Dermis blood vessel endothelial cell (primary cell): ENCODE measurements around the gene ACTR3. TPM values are rescaled to one million over a fixed set of nuclear protein-coding genes. Genes with fewer than 3 reads are reported as not detected.

Experiments used
- DNase-seq: peaks from one replicate; pipeline ENCODE4 v3.0.0; 2010
- total RNA-seq: library from RNA; depleted of rRNA; stranded (reverse); fragments of >200 nt; gene quantifications from 2 replicates; pipeline ENCODE4 v1.2.3, GENCODE V29; 2014

Gene ACTR3
- total RNA-seq, 1 donor from 2014 or later = 248 TPM

GRCh38 chr2:113876503-113877387, 13.1 kb upstream of the ACTR3 start:
- no peak for DNase-seq

- peak; percentile 25 for DNase-seq
These were observed 11.9 kb upstream of the ACTR3 start for GRCh38 chr2:113877711-113878598.

- DNase-seq = no peak
These were observed 11.1 kb upstream of the ACTR3 start for GRCh38 chr2:113878743-113879142.

DNA sequence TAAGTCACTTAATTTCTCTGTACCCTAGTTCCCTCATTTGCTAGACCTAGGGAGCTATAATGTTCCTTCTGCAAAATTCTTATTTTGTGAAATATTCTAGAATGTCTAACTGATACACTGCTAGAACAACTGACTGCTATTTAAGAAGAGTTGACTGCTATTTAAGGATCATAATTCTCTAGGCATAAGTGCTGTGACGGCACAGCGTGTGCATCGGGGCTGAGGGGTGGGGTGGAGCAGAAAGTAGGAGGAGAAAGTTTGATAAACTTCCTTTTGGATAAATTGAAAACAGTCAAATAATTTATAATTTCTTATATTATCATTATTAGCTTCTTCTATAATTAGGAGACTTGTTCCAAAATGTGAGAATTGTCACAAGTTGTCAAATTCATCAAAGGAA, 10.4 kb upstream of the ACTR3 start:
- no peak for DNase-seq

DNA sequence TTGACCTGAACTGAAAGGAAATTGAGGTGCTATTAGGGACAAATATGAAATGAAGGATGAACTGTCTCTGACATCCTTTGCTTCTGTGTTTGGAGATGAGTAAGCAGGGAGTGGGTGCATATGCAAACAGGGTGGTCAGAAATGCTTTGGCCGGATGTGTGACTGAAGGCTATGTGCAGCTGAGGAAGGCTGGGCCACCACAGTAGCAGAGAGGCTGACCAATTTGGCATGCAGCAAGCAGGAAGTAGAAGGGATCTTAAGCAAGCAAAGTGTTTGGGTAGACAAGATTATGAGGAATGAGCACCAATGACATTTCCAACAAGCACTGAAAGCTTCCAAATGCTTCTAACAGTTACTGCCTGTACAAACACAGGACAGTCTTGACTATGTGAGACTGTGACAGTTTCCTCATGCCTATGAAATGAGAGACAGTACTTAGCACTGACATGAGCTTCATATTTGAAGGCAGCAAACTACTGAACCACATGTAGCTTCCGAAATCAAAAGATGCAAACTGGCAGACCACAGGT, 3.3 kb upstream of the ACTR3 start:
- peak; percentile 56 for DNase-seq

- DNase-seq = no peak
These were observed 2.7 kb upstream of the ACTR3 start for GRCh38 chr2:113887009-113887792.

DNA sequence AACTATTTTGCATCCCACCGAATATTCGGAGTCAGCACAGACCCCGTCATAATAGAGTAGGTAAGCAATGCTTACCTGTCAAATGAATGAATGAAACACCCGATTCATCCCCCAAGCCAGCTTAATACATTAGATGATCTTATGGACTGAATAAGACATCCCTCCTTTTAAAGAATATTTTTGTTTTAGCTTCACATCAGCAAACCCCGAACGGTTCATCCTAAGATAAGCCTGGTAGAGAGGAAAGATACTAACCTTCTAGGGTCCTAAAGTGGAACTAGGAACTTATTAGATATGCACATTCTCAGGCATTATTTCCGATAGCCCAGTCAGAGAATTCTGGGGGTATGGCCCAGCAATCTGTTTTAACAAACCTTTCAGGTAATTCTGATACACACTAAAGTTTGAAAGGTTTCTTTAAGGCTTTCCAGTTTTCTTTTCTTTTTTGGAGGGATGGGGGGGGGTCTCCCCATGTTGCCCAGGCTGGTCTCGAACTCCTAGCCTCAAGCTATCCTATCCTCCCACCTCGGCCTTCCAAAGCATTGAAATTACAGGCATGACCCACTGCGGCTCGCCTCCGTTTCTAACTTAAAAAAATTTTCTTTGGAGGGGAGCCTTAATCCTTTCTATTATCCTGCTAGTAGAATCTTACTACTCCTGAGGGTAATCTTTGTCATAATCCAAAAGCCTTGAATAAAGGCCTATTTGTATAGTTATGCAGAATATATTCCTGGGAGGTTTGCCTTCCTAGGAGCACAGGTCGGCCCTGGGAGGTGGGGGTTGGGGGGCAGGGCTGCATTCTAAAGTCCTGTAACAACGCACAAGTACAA, 1.0 kb upstream of the ACTR3 start:
- no peak for DNase-seq

DNA sequence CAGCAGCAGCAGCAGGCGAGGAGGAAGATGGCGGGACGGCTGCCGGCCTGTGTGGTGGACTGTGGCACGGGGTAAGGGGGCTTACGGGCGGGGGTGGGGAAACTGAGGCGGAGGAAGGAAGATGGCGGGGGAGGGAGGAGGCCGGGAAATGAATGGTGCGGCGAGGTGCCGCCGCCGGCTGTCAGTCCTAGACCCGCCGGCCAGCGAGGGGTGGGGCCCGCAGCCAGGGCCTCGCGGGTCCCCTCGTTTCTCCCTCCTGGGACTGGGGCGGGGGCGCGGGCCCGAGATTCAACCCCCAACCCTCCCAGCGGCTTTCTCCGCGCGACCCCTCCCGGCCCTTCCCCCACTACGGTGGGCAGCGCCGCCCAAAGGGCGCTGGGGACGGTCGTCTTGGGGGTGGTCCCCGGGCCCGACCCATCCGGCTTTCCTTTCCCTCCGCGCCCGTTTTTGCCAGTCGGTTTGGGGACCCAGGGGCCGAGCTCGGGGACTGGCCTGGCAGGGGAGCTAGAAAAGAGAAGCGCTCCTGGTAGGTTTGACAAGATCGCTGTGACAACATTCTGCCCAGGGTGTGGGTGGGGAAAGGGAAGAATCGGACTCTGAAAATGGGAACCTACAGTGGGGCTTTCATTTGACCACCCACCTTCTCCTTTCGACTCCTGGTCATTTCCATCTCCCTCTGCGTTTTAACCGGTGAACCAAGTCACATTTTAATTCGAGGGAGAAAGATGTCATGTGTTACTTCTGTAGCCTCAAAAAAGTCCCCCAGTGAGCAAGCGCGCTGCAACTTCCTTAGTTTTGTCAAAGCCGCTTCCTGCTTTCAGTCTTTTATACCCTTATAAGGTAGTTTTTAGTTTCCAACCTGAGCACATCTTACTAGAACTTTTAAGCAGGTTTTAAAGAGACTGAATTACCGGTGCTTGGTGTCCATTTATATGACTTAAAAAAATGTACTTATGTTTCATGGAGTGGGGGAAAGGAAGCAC, 655 bp downstream of the ACTR3 start:
- DNase-seq = peak; percentile 88

- DNase-seq = peak; percentile 36
These were observed 1.5 kb downstream of the ACTR3 start for GRCh38 chr2:113891265-113891959.

GRCh38 chr2:113892004-113892710, 2.3 kb downstream of the ACTR3 start:
- DNase-seq = no peak

DNA sequence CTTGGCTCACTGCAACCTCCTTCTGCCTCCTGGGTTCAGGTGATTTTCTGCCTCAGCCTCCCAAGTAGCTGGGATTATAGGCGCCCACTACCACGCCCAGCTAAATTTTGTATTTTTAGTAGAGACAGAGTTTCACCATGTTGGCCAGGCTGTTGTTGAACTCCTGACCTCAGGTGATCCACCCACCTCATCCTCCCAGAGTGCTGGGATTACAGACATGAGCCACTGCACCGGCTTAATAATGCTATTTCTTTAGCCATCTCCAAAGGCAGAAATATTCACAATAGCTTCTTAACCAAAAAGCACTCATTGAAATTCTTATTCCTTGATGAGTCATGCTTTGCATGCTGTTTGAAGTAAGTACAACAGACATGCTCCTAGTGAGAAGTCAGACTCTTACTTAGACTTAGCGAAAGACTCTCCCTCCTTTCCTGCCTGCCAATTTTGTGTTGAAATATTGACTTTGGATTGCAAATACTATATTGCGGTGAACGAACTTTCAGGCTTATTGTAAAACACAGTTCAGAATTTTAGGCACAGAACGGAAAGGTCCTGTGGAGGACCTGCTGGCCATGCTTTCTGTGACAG, 4.4 kb downstream of the ACTR3 start:
- DNase-seq = peak; percentile 67

- no peak for DNase-seq
These were observed 5.4 kb downstream of the ACTR3 start for GRCh38 chr2:113895301-113895700.

GRCh38 chr2:113895819-113896563, 6.1 kb downstream of the ACTR3 start:
- no peak for DNase-seq

- peak; percentile 43 for DNase-seq
These were observed 6.9 kb downstream of the ACTR3 start for GRCh38 chr2:113896791-113897190.

GRCh38 chr2:113898081-113898480, 8.2 kb downstream of the ACTR3 start:
- DNase-seq = no peak

- no peak for DNase-seq
These were observed 9.3 kb downstream of the ACTR3 start for GRCh38 chr2:113899166-113899565.

GRCh38 chr2:113901943-113902342, 12.1 kb downstream of the ACTR3 start:
- no peak for DNase-seq

DNA sequence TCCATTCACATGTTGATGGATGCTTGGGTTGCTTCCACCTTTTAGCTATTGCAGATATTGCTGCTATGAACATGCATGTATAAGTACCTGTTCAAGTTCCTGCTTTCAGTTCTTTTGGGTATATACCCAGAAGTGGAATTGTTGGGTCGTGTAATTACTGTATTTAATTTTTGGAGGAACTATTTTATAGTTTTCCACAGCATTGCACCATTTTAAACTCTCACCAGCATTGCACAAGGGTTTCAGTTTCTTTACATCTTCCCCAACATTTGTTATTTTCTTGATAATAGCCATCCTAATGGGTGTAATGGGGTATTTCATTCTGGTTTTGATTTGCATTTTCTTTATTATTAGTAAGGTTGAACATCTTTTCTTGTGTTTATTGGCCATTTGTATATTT, 16.0 kb downstream of the ACTR3 start:
- no peak for DNase-seq
